Measurements from ENCODE around the gene CD44.

DNA sequence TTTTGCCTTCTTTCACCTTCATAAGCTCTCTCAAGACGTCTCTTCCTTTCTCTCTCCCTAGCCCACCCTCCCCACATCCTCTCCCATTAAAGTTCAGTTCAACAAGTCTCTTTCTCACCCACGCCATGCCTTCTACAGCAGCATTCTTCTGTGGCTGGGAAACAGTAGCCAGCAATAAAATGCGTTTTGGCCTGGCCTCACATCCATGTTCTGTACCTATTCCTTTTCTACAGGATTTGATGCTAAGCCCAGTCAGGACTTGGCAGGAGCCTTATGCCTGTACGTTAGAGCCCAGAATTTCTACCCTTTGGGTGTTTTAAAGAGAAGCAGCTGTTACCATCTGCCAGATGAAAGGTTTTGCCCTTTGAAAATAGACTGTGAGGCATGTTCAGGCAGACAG, 7.1 kb upstream of the CD44 start:
- TF ChIP-seq, protein P1, sequence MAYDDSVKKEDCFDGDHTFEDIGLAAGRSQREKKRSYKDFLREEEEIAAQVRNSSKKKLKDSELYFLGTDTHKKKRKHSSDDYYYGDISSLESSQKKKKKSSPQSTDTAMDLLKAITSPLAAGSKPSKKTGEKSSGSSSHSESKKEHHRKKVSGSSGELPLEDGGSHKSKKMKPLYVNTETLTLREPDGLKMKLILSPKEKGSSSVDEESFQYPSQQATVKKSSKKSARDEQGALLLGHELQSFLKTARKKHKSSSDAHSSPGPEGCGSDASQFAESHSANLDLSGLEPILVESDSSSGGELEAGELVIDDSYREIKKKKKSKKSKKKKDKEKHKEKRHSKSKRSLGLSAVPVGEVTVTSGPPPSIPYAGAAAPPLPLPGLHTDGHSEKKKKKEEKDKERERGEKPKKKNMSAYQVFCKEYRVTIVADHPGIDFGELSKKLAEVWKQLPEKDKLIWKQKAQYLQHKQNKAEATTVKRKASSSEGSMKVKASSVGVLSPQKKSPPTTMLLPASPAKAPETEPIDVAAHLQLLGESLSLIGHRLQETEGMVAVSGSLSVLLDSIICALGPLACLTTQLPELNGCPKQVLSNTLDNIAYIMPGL (CRISPR knock-in tag; IDR thresholded peaks at IDR 0.05; ENCODE audit: borderline replicate concordance) = no peak
- TF ChIP-seq ESRRA (IDR thresholded peaks at IDR 0.05; ENCODE audit: borderline replicate concordance, low read length) (no peak), POLR2AphosphoS2 (conservative IDR thresholded peaks at IDR 0.05; ENCODE audit: low read length) (no peak), MYC (IDR thresholded peaks at IDR 0.05; ENCODE audit: borderline replicate concordance, low read length) (no peak), RAD21 (conservative IDR thresholded peaks at IDR 0.05 in 1 of 2, IDR thresholded peaks at IDR 0.05 in 1 of 2) (no peak), HEYL (CRISPR knock-in tag; IDR thresholded peaks at IDR 0.05) (no peak), KDM1A (IDR thresholded peaks at IDR 0.05; ENCODE audit: low read depth) (no peak), EP300 (IDR thresholded peaks at IDR 0.05) (no peak), POLR2A (IDR thresholded peaks at IDR 0.05; ENCODE audit: low read length) (no peak)
- TF ChIP-seq, protein P2, sequence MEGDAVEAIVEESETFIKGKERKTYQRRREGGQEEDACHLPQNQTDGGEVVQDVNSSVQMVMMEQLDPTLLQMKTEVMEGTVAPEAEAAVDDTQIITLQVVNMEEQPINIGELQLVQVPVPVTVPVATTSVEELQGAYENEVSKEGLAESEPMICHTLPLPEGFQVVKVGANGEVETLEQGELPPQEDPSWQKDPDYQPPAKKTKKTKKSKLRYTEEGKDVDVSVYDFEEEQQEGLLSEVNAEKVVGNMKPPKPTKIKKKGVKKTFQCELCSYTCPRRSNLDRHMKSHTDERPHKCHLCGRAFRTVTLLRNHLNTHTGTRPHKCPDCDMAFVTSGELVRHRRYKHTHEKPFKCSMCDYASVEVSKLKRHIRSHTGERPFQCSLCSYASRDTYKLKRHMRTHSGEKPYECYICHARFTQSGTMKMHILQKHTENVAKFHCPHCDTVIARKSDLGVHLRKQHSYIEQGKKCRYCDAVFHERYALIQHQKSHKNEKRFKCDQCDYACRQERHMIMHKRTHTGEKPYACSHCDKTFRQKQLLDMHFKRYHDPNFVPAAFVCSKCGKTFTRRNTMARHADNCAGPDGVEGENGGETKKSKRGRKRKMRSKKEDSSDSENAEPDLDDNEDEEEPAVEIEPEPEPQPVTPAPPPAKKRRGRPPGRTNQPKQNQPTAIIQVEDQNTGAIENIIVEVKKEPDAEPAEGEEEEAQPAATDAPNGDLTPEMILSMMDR (IDR thresholded peaks at IDR 0.05) = no peak
- TF ChIP-seq, protein P3, sequence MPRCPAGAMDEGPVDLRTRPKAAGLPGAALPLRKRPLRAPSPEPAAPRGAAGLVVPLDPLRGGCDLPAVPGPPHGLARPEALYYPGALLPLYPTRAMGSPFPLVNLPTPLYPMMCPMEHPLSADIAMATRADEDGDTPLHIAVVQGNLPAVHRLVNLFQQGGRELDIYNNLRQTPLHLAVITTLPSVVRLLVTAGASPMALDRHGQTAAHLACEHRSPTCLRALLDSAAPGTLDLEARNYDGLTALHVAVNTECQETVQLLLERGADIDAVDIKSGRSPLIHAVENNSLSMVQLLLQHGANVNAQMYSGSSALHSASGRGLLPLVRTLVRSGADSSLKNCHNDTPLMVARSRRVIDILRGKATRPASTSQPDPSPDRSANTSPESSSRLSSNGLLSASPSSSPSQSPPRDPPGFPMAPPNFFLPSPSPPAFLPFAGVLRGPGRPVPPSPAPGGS (IDR thresholded peaks at IDR 0.05) = no peak
- TF ChIP-seq, protein P4, sequence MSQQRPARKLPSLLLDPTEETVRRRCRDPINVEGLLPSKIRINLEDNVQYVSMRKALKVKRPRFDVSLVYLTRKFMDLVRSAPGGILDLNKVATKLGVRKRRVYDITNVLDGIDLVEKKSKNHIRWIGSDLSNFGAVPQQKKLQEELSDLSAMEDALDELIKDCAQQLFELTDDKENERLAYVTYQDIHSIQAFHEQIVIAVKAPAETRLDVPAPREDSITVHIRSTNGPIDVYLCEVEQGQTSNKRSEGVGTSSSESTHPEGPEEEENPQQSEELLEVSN (IDR thresholded peaks at IDR 0.05; ENCODE audit: borderline replicate concordance, low read depth) = no peak
- TF ChIP-seq, protein P5, sequence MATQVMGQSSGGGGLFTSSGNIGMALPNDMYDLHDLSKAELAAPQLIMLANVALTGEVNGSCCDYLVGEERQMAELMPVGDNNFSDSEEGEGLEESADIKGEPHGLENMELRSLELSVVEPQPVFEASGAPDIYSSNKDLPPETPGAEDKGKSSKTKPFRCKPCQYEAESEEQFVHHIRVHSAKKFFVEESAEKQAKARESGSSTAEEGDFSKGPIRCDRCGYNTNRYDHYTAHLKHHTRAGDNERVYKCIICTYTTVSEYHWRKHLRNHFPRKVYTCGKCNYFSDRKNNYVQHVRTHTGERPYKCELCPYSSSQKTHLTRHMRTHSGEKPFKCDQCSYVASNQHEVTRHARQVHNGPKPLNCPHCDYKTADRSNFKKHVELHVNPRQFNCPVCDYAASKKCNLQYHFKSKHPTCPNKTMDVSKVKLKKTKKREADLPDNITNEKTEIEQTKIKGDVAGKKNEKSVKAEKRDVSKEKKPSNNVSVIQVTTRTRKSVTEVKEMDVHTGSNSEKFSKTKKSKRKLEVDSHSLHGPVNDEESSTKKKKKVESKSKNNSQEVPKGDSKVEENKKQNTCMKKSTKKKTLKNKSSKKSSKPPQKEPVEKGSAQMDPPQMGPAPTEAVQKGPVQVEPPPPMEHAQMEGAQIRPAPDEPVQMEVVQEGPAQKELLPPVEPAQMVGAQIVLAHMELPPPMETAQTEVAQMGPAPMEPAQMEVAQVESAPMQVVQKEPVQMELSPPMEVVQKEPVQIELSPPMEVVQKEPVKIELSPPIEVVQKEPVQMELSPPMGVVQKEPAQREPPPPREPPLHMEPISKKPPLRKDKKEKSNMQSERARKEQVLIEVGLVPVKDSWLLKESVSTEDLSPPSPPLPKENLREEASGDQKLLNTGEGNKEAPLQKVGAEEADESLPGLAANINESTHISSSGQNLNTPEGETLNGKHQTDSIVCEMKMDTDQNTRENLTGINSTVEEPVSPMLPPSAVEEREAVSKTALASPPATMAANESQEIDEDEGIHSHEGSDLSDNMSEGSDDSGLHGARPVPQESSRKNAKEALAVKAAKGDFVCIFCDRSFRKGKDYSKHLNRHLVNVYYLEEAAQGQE (IDR thresholded peaks at IDR 0.05) = no peak

Data from A549 (cell line).